Adrenal gland (tissue), 12 donors: ENCODE results near the gene ERBIN. TPM values are rescaled to one million over a fixed set of nuclear protein-coding genes. Genes with fewer than 3 reads are reported as not detected.

Source experiments
- DNase-seq, 7 donors: peaks; one replicate each; pipeline ENCODE4 v3.0.0-alpha.2; 2019 to 2020
- H3K27ac ChIP-seq, 5 donors: fragments of 200-600 bp; sonication (generic) in 4 of 5; 1 replicate in 3 of 5; 2 replicates in 2 of 5; pipeline versions ENCODE4 v1.5.1 to v1.8.0; 2016 to 2020; ENCODE audit warnings: mild to moderate bottlenecking in 1 of 5
- H3K27me3 ChIP-seq: fragments of 200-600 bp; 2 replicates; pipeline ENCODE4 v1.8.0; 2021
- H3K36me3 ChIP-seq, 2 donors: fragments of 200-600 bp; replicated peaks in 1 of 2; 1 replicate in 1 of 2; 2 replicates in 1 of 2; pipeline versions ENCODE4 v1.5.1 to v1.8.0; 2018 to 2022
- H3K4me1 ChIP-seq, 2 donors: fragments of 200-600 bp; replicated peaks in 1 of 2; 1 replicate in 1 of 2; 2 replicates in 1 of 2; pipeline versions ENCODE4 v1.5.1 to v1.8.0; 2018 to 2021
- H3K4me3 ChIP-seq, 4 donors: fragments of 200-600 bp; sonication (generic) in 3 of 4; one replicate each; pipeline ENCODE4 v1.5.1; 2016 to 2018
- H3K9me3 ChIP-seq, 3 donors: fragments of 200-600 bp; sonication (generic) in 1 of 3; replicated peaks in 1 of 3; 1 replicate in 2 of 3; 2 replicates in 1 of 3; pipeline versions ENCODE4 v1.5.1 to v1.8.0; 2016 to 2021
- POLR2A ChIP-seq, 2 donors: fragments of 450-650 bp; IDR thresholded peaks; one replicate each; pipeline ENCODE4 v1.6.1; 2017; ENCODE audit warnings: antibody characterized with exemption in 2 of 2, mild to moderate bottlenecking in 2 of 2, moderate library complexity in 1 of 2
- WGBS, 4 donors: extraction: QIAGEN DNeasy Blood & Tissue Kit in 2 of 4; methylation state at CpG; one replicate each; pipeline versions ENCODE4 v1.1.5 to v1.1.7; 2013 to 2017; 5-methylcytosine and 5-hydroxymethylcytosine counted together
- intact Hi-C, 2 donors: fragments of 100-400 bp; cut with DNase I; formaldehyde crosslinking; loops; one replicate each; pipeline versions ENCODE4 v1.14.1 to v1.15.0; 2022 to 2023
- polyA plus RNA-seq, 3 donors: library from polyadenylated mRNA; stranded (reverse); fragments of 200-250 nt in 2 of 3; fragments of 350-450 nt in 1 of 3; fragmentation: Illumina TruSeq in 1 of 3; extraction: RNeasy Lipid Tissue Mini Kit (QIAGEN cat#74804) in 1 of 3; gene quantifications; one replicate each; pipeline ENCODE4 v1.2.3, GENCODE V29; 2013 to 2014
- total RNA-seq, 9 donors: library from RNA; depleted of rRNA in 4 of 9; stranded (reverse); fragments of >200 nt in 4 of 9; fragments of 120-200 nt in 1 of 9; fragmentation: NEBNext Ultra II Directional in 1 of 9; extraction: Animal tissue kit (Norgen Biotek cat#: 25700) in 1 of 9; gene quantifications; one replicate each; pipeline versions ENCODE4 v1.1.0 to v1.2.4, GENCODE V29; 2013 to 2023
- TF ChIP-seq, protein P1 (sequence below), 6 experiments: fragments of 450-650 bp in 4 of 6; fragments of 200-600 bp in 2 of 6; sonication (generic) in 1 of 6; IDR thresholded peaks; 1 replicate in 5 of 6; 2 replicates in 1 of 6; pipeline versions ENCODE4 v1.5.1 to v1.8.0; 2016 to 2021; ENCODE audit warnings: antibody characterized with exemption in 6 of 6, mild to moderate bottlenecking in 2 of 6, moderate library complexity in 1 of 6
- donor health status: healthy with polysubstance abuse.
- donor health status: Bipolar disorder and iron deficiency.
- donor health status: DM: yes; HTN: yes; CAD: no.
- donor health status: DM: no; HTN: no; CAD: no.
- donor health status: DM: no; HTN: no; CAD: no.
- donor health status: DM: yes; HTN: yes; CAD: no.

The ERBIN gene
- total and polyA plus RNA-seq, 12 donors = 10.7 to 74.0 (median 47.0) TPM

DNA sequence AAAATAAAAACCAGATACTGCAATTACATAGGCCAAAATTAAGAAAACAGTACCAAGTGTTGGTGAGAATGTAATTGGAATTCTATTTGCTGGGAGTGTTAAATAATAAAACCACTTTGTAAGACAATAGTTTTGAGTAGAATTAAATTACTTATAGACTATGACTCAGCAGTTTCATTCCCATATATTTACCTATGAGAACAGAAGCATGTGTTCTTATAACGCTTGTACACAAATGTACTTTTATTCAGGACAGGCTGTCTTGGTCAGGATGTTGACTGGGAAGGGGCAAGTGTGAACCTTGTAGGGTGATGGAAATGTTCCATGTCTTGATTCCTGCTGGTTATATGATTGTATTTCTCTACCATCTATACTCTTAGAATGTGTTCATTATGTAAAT, 56.3 kb downstream of the ERBIN start:
- DNase-seq = no peak
- no peak for TF ChIP-seq POLR2A (IDR thresholded peaks at IDR 0.05)
- TF ChIP-seq, protein P1, sequence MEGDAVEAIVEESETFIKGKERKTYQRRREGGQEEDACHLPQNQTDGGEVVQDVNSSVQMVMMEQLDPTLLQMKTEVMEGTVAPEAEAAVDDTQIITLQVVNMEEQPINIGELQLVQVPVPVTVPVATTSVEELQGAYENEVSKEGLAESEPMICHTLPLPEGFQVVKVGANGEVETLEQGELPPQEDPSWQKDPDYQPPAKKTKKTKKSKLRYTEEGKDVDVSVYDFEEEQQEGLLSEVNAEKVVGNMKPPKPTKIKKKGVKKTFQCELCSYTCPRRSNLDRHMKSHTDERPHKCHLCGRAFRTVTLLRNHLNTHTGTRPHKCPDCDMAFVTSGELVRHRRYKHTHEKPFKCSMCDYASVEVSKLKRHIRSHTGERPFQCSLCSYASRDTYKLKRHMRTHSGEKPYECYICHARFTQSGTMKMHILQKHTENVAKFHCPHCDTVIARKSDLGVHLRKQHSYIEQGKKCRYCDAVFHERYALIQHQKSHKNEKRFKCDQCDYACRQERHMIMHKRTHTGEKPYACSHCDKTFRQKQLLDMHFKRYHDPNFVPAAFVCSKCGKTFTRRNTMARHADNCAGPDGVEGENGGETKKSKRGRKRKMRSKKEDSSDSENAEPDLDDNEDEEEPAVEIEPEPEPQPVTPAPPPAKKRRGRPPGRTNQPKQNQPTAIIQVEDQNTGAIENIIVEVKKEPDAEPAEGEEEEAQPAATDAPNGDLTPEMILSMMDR (IDR thresholded peaks at IDR 0.05) = no peak
- H3K36me3 ChIP-seq = no peaks in the 10 kb centered on the region
- intact Hi-C loops = no loop called here
- H3K27ac ChIP-seq = no peak overlapping the region
- H3K4me1 ChIP-seq = no peaks in the 10 kb centered on the region
- WGBS, 4 donors = 94 to 100% (median 99%) methylated on average over 1 of the region's 1 CpG
- no peaks in the 10 kb centered on the region for H3K27me3 ChIP-seq
- H3K4me3 ChIP-seq = no peak overlapping the region
- H3K9me3 ChIP-seq = no peaks in the 10 kb centered on the region

DNA sequence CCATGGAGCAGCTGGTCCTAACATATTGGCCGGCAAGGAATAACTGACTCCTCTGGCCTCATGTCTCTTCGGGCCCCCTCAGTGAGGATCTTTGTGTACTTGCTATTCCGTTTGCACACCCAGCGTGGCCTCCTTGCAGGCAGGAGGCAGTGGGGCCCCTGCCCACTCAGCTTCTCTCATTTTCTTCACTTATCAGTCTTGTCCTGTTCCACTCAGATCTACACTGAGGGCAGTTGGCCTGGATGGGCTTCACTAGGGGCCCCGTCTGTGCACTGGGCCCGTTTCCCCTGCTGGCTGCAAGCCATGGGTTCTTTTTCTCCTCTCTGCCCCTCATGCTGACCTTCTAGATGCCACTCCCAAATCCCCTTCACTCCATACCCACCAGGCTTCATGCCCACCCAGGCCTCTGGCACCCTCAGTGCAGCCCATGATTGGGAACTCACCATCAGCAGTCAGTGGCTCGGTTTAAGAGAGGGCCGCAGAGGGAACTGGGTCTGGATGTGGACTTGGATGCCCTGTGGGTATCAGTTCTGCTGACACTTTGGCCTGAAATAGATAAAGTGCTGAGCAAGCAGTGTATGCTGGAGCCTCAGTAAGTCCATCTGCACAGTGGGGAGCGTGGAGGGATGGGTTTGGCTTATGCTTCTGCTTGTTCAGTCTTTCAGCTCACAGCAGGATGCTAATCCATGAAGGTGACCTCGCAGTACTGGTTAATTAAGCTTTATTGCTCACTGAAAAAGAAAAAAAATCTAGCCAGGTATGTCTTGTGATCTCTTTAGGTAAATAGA, 57.9 kb downstream of the ERBIN start:
- no peaks in the 10 kb centered on the region for H3K36me3 ChIP-seq
- no peaks in the 10 kb centered on the region for H3K27me3 ChIP-seq
- intact Hi-C loops = no loop called here
- 86 to 98% (median 95%) methylated on average over 4 to 10 of the region's 10 CpGs for WGBS, 4 donors
- no peaks in the 10 kb centered on the region for H3K4me1 ChIP-seq
- no peak overlapping the region for H3K27ac ChIP-seq
- no peaks in the 10 kb centered on the region for H3K9me3 ChIP-seq
- H3K4me3 ChIP-seq = no peak overlapping the region
- TF ChIP-seq POLR2A (IDR thresholded peaks at IDR 0.05) = no peak
- TF ChIP-seq, protein P1 (IDR thresholded peaks at IDR 0.05) = no peak
- no peak for DNase-seq

DNA sequence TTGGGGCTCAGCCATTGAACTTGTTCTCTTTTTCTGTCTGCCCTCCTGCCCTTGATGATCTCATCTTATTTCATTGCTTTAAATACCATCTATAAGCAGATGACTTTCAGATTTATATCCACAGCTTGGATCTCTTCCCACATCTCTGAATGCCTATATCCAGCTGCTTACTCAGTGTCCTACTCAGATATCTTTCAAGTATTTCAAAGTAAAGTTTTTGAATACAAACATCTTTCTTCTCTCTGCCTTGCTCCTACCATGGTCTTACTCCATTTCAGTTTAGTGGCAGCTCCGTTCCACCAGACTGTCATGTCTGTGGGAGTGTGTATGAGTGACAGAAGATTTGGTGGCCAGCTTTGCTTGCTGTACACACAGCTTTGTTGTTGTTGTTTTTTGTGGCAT, 59.7 kb downstream of the ERBIN start:
- H3K36me3 ChIP-seq = no peaks in the 10 kb centered on the region

DNA sequence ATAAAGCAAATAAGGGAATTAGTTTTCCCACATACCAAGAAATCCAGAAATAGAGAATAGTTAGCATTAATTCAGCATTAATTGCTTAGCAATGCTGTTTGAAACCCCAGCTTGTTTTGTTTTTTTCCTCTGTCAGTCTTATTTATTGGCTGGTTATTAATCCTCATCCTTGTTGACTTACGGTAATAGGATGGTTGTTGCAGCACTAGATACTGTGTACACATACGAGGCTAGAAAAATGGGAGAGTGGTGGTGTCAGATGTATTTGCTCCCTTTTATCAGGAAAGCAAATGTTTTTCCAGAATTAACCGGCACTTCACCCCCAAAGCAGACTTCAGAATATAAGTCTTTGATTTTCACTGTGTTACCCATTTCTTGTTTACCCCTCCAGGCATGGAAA, 60.4 kb downstream of the ERBIN start:
- intact Hi-C loops = no loop called here
- Histone ChIP-seq H3K4me1 (no peaks in the 10 kb centered on the region), H3K36me3 (no peaks in the 10 kb centered on the region), H3K27me3 (no peaks in the 10 kb centered on the region), H3K4me3 (no peak overlapping the region), H3K27ac (no peak overlapping the region), H3K9me3 (no peaks in the 10 kb centered on the region)
- no peak for TF ChIP-seq POLR2A (IDR thresholded peaks at IDR 0.05)
- TF ChIP-seq, protein P1 (IDR thresholded peaks at IDR 0.05) = no peak
- 71 to 78% (median 74%) methylated on average over 3 of the region's 3 CpGs for WGBS, 4 donors
- DNase-seq = no peak

More for the DNA sequence above, 59.7 kb downstream of the ERBIN start:
- no peaks in the 10 kb centered on the region for H3K9me3 ChIP-seq
- no peaks in the 10 kb centered on the region for H3K27me3 ChIP-seq
- 78 to 84% (median 81%) methylated on average over 1 of the region's 1 CpG for WGBS, 4 donors
- DNase-seq = no peak
- H3K4me3 ChIP-seq = no peak overlapping the region
- no peak overlapping the region for H3K27ac ChIP-seq
- H3K4me1 ChIP-seq = no peaks in the 10 kb centered on the region
- intact Hi-C loops = no loop called here
- TF ChIP-seq, protein P1 (IDR thresholded peaks at IDR 0.05) = no peak
- no peak for TF ChIP-seq POLR2A (IDR thresholded peaks at IDR 0.05)
